ENCODE measurements around the gene KRTAP12-1.

Gene KRTAP12-1

DNA sequence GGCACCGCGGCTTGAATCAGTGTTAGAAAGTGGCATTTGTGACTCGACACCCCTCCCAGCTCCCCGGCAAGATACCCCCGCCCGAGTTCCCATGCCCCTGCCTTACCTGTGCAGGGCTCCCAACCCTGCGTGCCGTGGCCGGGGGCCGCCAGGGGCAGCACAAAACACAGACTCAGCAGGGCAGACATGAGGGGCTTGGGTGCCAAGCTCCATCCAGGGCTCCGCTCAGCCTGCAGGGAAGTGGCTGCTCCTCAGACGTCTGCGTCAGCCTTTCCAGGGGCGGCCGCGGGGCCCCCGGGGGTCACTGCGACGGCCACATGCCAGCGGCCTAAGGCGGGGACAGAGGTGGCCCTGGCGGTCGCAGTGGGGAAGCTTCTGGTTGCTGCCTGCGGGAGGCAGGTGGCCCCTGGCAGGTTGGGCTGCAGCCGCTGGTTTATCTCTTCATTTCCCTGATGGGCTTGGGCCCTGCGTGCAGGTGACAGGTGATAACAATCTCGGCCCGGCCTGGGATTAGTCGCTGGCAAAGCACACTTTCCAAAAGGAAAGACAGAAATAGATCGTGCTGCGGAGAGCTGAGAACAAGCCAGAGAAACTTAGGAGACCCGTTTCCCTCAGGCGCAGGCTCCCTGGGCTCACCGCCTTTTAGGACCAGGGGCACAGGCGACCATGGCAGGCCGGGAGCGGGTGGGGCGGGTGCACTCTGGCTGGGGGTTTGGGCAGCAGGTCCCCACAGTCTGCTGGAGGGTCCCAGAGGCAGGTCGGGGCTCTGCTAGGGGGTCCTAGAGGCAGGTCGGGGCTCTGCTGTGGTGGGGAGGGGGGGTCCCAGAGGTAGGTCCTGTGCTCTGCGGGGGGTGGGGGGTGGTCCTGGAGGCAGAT lies 29.6 kb upstream of the KRTAP12-1 start, which contains the start of gene TSPEAR:
Gene TSPEAR, minus strand, starts transcription at position 246 of the 876 bp plus-strand sequence. Its CDS starts 58 bp downstream, at position 188.
- no peak for DNase-seq (ENCODE audit: extremely low read depth in 1 of 2, low read depth in 1 of 2)

DNA sequence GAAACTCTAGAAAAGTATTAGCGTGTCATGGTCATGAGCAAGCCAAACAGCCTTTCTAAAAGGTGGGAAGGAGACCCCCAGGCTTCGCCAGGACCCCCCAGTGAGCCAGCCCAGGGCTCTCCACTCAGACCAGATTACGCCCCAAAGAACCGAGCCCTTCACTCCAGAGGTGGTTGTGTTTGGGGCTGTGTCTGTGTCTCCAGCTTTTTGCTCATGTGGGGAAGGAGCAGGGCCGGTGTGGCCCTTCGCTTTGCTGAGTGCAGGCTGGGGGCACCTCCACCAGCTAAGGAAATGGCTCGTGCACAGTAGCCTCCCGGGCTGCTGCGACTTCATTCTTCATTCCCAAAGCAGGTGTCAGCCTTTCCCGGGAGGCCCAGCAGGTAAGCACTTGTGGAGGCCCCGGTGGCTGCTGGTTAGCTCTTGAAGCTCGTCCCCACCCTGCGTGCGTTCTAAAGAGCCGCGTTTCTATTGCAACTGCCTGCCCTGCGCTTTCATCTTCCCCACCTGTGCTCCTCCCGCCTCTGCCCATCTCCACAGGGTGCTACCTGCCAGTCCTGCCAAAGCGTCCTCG lies 28.9 kb upstream of the KRTAP12-1 start:
- DNase-seq (ENCODE audit: extremely low read depth in 1 of 2, low read depth in 1 of 2), result no peak

DNA sequence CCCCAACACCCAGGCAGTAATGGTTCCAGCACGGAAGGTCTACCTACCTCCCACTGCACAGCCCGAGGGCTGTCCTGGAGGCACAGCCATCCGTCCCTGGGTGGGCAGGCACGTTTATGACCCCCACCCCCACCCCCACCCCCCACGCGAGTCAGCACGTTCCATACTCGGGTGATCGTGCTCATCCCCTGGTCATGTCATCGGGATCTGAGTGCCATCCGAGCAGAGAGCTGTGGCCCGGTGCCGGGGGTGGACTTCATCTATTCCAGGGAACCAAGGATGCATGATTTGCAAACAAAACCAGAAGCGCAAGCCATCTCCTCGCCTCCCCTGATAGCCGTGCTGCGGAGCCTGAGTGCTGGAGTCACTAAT lies 28.3 kb upstream of the KRTAP12-1 start:
- DNase-seq (ENCODE audit: extremely low read depth in 1 of 2, low read depth in 1 of 2), result no peak

DNA sequence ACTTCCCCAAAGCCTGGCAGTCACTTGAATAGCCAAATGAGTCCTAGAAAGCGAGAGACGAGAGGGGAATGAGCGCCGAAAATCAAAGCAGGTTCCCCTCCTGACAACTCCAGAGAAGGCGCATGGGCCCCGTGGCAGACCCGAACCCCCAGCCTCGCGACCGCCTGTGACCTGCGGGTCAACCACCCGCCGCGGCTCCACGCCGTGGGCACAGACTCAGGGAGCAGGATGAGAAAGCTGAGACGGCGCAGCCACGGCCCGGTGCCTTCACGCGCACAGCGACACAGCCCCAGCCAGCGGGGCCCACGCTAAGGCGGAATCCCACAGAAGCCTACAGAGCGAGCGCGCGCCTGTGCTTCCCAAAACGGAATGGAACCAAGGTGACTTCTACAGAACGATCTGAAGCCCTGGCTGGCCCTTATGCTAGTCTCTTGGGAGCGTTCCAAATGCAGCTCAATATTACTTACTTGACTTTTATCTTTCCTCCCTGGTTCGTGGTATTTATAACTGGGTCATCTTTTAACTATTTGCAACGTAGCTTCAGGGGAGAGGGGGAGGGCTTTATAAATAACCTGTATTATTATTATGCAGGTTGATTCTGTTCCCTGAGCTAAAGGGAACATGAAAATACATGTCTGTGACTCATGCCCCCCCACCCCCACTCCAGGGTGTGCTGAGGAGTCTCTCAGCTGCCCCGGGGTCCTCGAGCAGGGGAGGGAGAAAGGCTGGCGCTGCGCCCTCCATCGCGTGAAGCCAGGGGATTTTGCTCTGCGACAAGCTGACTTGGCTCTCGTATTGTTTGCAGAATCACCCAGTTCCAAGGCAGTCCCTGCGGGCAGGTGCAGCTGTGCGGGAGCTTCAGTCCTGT lies 27.7 kb upstream of the KRTAP12-1 start:
- no peak for DNase-seq (ENCODE audit: extremely low read depth in 1 of 2, low read depth in 1 of 2)

DNA sequence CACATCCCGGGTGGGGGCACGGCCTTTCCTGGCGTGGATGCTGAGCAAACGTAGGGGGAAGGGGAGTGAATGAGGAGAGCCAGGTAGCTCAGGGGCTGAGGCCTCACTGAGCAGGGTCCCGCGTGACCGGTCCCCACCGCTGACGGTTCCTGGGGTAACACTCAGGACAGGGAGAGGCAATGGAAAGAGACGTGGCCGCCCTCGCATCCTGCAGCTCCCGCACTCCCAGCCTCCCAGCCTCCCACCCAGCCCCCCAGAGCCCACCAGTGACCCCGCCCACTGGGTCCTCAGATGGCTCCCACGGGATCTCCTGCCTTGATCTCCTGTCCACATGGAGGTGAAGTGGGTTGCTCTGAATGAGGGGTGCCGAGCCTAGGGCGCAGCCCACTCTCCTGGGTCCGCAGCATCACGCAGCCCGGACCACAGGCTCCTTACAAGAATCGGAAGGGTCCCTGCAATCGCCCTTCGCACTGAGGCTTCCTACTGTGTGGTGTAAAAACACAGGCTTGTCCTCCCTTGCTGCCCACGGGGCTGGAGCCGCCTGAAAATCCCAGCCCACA lies 27.0 kb upstream of the KRTAP12-1 start:
- no peak for DNase-seq (ENCODE audit: extremely low read depth in 1 of 2, low read depth in 1 of 2)

DNA sequence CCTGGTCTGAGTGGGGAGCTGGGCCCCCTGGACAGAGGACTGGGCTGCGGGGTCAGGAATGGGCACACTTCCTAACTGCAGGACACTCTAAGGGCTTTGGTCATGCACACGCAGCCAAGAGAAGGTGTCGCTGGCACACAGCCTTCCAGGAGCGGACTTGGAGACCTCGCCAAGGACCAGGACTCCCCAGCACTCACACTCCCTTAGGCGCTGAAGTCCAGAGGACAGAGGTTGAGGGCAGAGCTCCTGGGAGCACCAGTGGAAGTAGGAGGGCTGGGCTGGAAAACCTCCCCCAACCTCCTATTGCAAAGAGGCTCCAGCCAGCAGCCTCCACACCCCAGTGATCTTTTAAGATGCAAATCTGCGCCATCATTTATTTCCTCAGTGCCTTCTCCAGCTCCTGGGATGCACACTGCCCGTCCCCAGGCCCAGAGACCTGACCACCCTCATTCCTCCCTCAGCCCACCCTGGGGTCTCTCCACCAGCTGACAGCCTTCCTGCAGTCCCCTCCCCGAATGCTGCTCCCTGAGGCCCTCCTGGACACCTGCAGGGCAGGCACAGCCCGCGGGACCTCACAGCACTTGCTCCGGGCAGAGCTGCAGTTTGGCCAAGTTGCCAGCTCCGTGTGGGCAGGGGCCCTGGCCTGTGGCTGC lies 26.4 kb upstream of the KRTAP12-1 start:
- DNase-seq (ENCODE audit: extremely low read depth in 1 of 2, low read depth in 1 of 2), result no peak

DNA sequence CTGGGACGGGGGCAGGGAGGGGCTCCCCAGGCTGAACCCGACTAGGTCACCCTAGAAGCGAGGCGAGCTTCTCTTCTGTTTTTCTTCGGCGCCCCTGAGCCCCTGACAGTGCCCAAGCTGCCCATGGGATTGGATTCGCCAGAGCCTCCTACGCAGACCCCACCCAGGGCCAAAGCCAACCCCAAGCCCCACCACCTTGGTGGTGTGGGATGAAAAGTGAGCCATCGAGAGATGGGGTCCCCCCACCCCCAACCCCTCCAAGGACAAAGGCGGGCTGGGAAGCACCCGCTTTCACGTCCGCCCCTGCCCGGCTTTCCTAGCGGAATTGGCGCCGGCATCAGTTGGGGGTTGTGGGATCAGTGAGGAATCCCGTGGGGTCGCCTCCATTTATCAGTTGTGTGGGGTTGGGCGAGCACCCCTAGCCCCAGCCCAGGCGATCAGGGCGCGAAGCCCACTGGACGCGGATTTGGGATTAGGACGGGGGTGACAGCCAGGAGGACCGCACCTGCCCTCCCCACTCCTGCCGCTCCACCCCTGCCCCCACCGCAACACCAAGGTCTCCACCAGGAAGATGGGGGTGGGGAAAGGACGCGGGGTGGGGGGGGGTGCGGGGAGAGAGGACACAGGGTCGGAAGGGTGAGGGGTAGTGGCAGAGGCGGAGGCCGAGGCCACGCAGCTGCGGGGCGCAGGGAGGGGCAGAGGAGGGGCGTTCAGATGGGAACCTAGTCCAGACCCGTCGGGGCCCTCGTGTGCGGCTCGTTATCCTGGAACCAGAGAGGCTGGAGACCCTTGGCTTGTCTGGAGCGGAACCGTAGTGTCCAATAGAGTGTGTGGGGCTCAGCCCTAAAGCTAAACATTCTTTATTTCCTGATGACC lies 25.0 kb upstream of the KRTAP12-1 start:
- no peak for DNase-seq (ENCODE audit: extremely low read depth in 1 of 2, low read depth in 1 of 2)

DNA sequence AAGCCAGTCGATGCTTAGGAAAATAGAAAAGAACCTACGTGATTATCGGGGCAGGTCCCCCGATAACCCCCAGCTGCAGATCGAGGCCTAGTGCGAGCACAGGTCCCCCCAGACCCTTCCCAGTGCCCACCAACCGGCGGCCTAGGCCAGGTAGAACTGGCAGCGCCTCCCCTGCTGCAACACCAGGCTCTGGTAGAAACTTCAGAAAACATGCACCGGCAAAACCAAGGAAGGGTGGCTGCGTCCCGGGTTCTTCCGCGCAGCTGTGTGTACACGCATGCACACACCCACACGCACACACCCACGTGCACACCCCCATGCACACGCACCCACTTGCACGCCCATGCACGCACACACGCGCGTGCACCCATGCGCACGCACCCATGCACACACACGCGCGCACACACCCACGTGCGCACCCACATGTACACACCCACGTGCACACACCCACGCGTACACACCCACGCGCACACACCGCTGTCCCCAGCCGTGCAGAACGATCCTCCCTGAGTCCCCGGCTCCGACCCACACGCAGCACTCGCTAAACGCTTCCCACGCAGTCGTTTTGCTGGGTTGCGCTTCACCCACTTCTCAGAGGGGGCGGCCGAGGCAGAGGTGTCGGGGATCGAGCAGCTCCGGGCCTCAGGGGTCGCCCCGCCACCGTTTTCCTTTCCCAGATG lies 24.2 kb upstream of the KRTAP12-1 start:
- no peak for DNase-seq (ENCODE audit: extremely low read depth in 1 of 2, low read depth in 1 of 2)

DNA sequence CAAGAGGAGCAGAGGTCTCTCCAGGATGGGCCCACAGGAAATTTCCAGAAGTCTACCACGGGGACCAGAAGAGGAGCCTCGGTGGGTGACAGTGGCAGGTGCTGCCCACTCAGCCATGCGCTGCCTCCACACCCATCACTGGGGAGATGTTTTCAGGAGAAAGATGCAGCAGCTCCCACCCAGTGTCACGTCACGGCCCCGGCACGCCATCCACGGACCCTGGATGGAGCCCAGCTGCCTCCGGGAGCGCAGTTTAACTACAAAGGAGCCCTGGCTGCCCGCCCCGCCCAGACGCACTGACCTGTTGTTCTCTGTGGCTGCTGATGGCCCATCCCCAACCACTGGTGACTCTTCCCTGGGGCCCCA lies 22.7 kb upstream of the KRTAP12-1 start:
- DNase-seq (ENCODE audit: extremely low read depth in 1 of 2, low read depth in 1 of 2), result no peak

DNA sequence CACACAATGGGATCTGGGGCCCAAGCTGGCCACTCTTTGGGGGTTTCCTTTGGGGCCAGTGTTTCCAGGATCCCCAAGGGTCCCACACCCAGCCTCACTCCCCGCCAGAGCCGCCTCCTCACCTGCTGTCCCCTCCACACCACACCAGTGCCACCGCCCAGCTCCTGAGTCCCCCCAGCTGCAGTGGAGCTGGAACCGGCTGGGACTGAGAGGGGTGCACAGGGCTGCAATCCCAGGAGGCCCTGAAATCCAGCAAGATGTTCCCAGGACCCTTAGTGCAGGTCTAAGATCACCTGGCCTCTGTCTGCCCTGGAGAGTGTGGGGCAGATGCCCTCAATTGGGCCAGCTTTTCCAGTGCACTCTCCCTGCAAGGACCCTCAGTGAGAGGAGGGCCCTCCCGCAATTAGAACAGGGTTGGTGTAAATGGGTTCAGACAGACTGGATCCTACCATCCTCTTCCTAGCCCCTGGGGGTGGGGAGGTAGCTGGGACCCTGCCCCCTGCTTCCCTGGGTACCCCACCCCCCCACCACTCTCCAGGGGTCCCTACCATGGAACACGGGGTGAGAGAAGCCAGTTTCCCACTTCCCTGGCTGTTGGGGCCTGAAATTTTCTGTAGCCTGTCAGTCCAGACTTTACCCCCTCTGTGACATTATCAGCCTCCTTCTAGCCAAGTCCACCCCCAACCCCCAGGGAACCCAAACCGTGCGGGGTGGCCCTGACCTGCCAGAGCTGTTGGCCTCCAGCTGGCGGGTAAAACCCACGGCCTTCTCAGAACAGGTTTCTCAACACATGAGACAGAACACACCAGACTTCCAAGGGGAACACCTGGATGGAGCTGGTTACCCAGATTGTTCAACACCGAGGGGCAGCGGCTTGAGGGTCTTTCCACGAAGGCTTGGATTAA lies 22.0 kb upstream of the KRTAP12-1 start:
- no peak for DNase-seq (ENCODE audit: extremely low read depth in 1 of 2, low read depth in 1 of 2)

DNA sequence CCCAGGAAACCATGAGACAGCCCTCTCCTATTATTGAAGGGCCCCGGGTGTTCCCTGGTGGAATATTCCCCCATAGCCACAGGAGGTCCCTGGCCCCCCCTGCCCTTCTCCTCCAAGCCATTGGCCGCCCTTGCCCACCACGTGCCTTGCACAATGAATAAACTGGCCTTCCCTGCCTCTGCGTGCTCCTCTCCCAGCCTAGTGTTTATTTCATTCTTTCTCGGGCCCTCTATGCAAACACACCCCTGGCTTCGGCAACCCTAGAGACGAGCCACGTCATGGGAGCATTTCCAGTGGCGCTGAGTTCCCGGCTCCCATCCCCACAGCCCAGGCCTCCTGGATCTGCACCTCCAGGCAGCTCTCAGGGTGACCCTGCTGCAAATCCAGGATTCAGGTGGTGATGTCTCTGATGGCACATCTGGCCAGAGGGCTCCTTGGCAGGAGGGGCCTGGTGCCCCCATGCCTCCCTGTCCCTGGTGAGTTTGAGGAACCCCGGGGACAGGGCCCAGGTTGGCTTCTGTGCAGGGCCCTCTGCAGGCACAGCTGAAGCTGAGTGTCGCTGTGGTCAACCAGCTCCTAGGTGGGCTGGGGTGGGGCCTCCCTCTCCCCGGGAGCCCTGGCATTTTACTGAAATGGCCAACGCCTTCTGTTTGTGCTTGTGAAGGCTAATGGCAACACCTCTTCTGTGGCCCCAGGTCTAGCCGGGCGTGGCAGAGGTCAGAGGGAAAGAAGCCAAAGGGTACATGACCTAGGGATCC lies 21.2 kb upstream of the KRTAP12-1 start:
- no peak for DNase-seq (ENCODE audit: extremely low read depth in 1 of 2, low read depth in 1 of 2)

DNA sequence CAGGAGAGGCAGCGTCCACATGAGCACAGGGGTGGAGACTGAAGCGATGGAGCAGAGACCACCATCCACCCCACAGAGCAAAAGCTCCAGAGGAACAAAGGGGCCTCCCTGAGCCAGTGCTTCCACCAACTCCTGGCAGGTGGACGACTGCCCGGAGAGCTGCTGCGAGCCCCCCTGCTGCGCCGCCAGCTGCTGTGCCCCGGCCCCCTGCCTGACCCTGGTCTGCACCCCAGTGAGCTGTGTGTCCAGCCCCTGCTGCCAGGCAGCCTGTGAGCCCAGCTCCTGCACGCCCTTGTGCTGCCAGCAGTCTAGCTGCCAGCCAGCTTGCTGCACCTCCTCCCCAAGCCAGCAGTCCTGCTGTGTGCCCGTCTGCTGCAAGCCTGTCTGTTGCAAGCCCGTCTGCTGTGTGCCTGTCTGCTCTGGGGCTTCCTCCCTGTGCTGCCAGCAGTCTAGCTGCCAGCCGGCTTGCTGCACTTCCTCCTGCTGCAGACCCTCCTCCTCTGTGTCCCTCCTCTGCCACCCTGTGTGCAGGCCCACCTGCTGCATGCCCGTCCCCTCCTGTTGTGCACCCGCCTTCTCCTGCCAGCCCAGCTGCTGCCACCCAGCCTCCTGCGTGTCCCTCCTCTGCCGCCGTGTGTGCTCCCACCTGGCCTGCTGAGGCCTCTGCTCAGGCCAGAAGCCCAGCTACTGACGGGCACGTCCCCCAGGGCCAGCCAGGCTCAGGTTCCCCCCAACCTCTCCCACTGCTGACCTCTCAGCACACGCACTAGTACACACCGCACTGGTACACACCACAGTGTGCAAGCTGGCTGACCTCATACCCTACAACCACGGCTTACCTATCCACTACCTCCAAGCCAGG lies 20.4 kb upstream of the KRTAP12-1 start:
- no peak for DNase-seq (ENCODE audit: extremely low read depth in 1 of 2, low read depth in 1 of 2)

DNA sequence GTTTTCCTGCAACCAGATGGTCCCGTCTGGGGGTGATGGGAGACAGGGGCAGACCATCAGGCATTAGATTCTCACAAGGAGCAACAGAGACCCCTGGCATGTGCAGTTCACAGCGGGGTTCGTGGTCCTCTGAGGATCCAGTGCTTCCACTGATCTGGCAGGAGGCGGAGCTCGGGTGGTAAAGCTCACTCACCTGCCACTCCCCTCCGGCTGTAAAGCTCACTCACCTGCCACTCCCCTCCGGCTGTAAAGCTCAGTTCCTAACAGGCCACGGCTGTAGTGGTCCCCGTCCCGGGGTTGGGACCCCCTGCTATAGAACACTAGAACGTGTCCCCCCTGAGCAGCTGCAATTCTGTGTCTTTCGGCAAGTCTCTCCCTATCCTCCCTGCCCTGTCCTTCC lies 19.6 kb upstream of the KRTAP12-1 start:
- DNase-seq (ENCODE audit: extremely low read depth in 1 of 2, low read depth in 1 of 2), result no peak

DNA sequence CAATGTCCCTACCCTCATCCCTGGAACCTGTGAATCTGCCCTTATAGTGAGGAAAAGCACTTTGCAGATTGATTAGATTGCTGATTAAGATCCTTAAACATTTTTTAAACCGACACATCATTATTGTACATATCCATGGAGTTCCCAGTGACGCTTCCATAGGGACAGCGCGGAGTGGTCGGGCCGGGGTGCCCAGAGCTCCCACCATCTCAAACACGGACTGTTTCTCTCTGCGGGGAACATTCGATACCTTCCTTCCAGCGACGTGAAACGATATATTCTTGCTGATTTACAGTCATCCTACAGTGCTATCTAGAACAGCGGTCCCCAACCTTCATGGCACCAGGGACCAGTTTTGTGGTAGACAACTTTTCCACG lies 19.0 kb upstream of the KRTAP12-1 start:
- DNase-seq (ENCODE audit: extremely low read depth in 1 of 2, low read depth in 1 of 2), result no peak

DNA sequence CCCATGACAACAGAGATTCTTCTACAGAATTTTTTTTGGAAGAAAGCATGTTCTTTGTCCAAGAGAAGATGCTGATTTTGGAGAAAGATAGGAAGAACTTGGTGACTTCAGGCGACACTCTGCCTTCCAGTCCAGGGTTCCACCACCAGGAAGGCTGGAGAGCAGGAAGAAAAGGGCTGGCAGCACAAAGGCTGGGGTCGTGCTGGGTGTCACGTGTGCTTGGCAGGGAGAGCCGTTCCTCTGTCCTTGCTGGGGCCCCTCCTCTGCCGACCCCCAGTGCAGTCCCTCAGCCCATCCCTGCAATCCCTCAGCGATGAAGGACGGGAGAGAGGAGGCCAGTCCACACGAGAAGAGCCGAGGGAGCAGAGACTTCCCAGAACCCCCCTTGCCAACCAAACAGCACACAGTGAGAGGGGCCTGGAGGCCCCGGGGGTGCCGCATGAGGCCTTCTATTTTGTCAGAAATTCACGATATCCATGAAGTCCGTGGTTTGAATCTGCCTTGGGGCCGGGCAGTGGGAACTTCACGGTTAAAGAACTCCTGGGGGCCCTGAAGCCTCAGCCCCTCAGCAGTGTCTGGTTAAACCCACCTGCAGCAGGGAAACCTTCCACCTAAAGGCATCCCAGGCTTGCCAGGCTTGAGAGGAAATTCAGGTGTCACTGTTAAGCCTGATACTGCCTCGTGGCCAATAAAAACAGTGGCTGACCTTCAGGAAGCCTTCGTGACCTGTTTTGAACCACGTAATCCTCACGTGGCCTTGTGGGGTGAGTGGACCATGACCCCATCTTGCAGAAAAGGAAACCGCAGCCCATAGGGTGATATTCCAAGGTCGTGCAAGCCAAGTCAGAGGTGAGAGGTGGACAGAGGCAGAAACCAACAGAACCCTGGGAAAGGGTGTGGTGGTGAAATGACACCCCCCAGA lies 18.4 kb upstream of the KRTAP12-1 start:
- no peak for DNase-seq (ENCODE audit: extremely low read depth in 1 of 2, low read depth in 1 of 2)

All from activated CD8-positive, alpha-beta memory T cell treated with anti-CD3 and anti-CD28 coated beads for 1 hour (primary cell).